Cardiac septum (tissue), 1 donor: Measurements from ENCODE around the gene TIPRL. TPM values are rescaled to one million over a fixed set of nuclear protein-coding genes. Genes with fewer than 3 reads are reported as not detected.

Source experiments
- DNase-seq: peaks from one replicate; pipeline ENCODE4 v3.0.0-alpha.2; 2020; ENCODE audit warnings: low spot score
- intact Hi-C: fragments of 100-400 bp; cut with DNase I; formaldehyde crosslinking; loops from one replicate; pipeline ENCODE4 v1.14.0; 2022
- total RNA-seq: library from RNA; stranded (reverse); fragmentation: NEBNext Ultra II Directional; extraction: Animal tissue kit (Norgen Biotek cat#: 25700); gene quantifications from one replicate; pipeline ENCODE4 v1.2.1, GENCODE V29; 2021
- donor health status: DM: no; HTN: no; CAD: no.

The TIPRL gene
- total RNA-seq, 1 donor from 2014 or later, result 30.4 TPM

GRCh38 chr1:168236836-168237611, 58.3 kb downstream of the TIPRL start:
- DNase-seq, result no peak
- intact Hi-C loops, result no loop called here

GRCh38 chr1:168243198-168243597, 64.4 kb downstream of the TIPRL start:
- DNase-seq, result no peak
- intact Hi-C loops, result no loop called here

GRCh38 chr1:168243636-168244212, 65.0 kb downstream of the TIPRL start:
- intact Hi-C loops, result no loop called here
- DNase-seq, result no peak

GRCh38 chr1:168245042-168245441, 66.3 kb downstream of the TIPRL start:
- DNase-seq, result no peak
- intact Hi-C loops, result no loop called here

- no peak for DNase-seq
- intact Hi-C loops, result no loop called here
Observed at GRCh38 chr1:168246506-168246905, 67.7 kb downstream of the TIPRL start.

Other genes with a start within 250 kb of the TIPRL start
- 167 TPM for gene DCAF6, start 242.3 kb upstream of the TIPRL start, total RNA-seq
- gene MPC2, start 241.9 kb upstream of the TIPRL start, total RNA-seq, result 211 TPM
- gene GPR161, start 42.0 kb upstream of the TIPRL start, total RNA-seq, result 3.0 TPM
- 20.4 TPM for gene SFT2D2, start 47.0 kb downstream of the TIPRL start, total RNA-seq
- gene TBX19, start 101.9 kb downstream of the TIPRL start, total RNA-seq, result 0.48 TPM